Astrocyte of the spinal cord (primary cell): ENCODE measurements around the gene PRLHR.

Experiments used
- DNase-seq: peaks from one replicate; pipeline ENCODE4 v3.0.0; 2011; ENCODE audit warnings: low read depth, low spot score
- H3K4me3 ChIP-seq: 2 replicates; pipeline ENCODE4 v1.5.1; 2011; ENCODE audit warnings: low read depth, mild to moderate bottlenecking, low read length, moderate library complexity
- in situ Hi-C: cut with HindIII; loops from 2 replicates; pipeline ENCODE4 v1.10.0; 2017; ENCODE audit warnings: low sequenced_read_pairs
- TF ChIP-seq, protein P1 (sequence below): IDR thresholded peaks from 2 replicates; pipeline ENCODE4 v1.5.1; 2012; ENCODE audit warnings: low read depth, mild to moderate bottlenecking, low read length, inconsistent platforms

PRLHR gene

DNA sequence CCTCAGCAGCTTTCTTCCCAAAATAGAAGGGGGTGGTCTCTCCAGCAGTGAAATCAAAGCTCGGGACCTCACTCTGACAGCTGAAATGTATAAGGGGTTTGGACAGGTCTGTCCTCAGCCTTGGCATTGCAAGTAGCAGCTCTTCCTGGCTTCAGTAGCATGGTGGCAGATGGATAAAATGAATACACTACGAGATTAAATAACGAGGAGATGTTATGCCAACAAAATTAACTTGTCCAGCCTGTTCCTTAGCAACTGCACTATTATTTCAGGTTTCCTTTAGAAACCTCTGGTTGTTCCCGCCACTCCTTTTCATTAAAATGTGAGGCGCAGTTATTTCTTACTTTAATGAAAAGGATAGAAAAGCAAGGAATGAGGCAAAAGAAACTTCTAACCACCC lies 24.9 kb downstream of the PRLHR start:
- in situ Hi-C loops: no loop called here
- DNase-seq: no peak
- H3K4me3 ChIP-seq: no peak overlapping the region
- TF ChIP-seq, protein P1, sequence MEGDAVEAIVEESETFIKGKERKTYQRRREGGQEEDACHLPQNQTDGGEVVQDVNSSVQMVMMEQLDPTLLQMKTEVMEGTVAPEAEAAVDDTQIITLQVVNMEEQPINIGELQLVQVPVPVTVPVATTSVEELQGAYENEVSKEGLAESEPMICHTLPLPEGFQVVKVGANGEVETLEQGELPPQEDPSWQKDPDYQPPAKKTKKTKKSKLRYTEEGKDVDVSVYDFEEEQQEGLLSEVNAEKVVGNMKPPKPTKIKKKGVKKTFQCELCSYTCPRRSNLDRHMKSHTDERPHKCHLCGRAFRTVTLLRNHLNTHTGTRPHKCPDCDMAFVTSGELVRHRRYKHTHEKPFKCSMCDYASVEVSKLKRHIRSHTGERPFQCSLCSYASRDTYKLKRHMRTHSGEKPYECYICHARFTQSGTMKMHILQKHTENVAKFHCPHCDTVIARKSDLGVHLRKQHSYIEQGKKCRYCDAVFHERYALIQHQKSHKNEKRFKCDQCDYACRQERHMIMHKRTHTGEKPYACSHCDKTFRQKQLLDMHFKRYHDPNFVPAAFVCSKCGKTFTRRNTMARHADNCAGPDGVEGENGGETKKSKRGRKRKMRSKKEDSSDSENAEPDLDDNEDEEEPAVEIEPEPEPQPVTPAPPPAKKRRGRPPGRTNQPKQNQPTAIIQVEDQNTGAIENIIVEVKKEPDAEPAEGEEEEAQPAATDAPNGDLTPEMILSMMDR: no peak

DNA sequence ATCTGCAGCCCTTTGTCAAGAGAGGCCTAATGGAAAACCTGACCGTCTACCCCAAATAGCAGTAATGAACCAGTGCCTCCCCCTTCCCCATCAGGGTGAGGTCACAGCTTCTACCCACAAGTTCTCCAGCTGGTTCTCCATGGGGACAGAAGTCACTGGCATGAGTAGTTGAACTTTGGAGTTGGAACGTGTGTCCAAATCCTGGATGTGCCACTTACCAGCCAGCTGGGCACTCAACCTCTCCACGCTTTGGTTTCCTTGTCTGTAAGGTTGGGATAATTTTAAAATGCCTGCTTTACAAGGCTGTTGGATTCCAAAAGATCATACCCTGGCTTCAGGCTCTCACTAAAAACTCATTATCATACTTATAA lies 25.6 kb downstream of the PRLHR start:
- H3K4me3 ChIP-seq: no peak overlapping the region
- no peak for DNase-seq
- in situ Hi-C loops: no loop called here
- TF ChIP-seq, protein P1: no peak

DNA sequence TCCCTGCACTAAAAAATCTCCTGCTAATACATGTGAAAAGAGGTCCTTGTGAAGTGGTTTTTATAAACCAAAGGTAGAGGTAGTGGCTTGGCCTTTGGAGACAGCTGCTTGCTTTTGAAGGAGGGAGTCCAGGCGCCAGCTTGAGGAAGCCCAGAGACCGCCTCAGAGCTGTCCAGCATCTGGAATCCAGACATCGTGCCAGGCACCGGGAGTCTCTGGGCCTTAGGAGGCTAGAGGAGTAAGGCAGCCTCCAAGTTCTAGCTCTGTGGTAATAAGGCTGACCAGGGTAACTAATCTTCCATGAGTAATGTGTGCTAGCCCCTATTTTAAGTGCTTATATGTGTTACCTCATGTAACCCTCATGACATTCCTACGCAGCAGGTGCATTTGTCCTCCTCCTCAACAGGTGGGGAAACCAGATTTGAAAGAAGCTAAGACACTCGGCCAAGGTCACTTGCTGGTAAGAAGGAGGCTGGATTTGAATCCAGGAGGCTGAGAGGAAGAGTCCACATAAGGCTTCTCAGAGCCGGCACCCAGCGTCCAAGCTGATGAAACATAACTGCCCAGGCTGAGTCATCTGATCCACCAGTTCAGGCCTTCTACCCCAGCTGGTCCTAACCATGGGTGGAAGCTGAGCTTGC lies 26.1 kb downstream of the PRLHR start:
- TF ChIP-seq, protein P1: no peak
- in situ Hi-C loops: no loop called here
- DNase-seq: peak; percentile 18
- H3K4me3 ChIP-seq: no peak overlapping the region

DNA sequence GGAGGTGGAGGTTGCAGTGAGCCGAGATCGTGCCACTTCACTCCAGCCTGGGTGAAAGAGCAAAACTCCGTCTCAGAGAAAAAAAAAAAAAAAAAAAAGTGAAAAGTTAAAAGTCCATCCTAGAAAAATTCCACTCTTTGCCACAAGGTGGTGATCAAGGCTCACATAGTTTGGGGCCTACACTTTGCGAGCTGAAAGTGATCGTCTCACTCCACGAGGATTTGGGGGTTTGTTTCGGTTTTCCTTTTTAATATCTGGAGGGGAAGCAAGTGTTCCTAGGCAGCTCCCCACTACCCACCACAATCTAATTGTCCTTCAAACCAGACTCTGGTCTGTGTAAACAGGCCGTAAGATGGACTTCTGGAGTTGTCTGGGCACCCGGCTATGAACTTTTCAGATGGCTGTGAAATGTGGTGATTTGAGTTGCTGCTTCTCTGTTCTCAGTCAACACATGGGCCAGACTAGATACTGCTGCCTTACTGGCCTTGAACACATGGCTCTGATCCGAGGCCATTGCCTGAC lies 27.1 kb downstream of the PRLHR start:
- TF ChIP-seq, protein P1: peak; percentile 71
- peak; percentile 60 for DNase-seq
- H3K4me3 ChIP-seq: no peak overlapping the region
- in situ Hi-C loops: no loop called here

DNA sequence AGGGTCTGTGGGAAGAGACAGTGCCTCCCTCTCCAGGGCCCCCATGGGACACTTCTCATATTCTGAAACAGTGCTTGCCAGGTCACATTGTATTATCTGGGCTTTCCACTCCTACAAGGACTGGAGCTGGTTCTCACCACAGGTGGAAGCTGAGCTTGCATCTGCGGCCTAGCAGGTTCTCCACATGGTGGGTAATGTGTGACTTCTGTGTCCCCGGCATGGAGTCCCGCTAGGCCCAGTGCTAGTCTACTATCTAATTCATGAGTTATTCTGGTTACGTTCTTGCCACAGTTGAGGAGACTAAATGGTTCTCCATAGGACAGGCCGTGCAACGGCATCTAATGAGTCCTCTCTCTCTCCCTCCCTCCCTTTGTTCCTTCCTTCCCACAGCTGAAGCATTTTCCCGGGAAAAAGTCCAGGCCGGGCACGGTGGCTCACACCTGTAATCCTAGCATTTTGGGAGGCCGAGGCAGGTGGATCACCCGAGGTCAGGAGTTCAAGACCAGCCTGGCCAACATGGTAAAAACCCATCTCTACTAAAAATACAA lies 27.7 kb downstream of the PRLHR start:
- in situ Hi-C loops: no loop called here

DNA sequence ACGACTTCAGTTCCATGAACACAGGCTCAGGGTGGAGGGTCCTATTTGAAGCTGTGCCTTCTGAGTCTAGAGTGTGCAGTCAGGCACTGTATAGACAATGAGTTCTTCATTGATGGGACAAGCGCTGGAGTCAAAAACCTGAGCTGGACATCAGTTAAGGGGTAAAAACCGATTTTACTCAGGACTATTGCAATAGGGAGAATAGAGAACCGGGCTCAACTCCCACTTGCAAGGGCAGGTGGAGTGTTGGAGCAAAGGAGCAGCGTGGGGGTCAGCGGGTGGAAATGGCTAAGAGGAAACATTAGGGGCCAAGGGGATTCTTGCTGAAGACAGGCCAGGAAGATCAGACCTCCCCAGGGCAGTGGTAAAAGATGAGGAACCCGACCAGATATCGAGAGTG lies 28.5 kb downstream of the PRLHR start:
- TF ChIP-seq, protein P1: no peak
- H3K4me3 ChIP-seq: no peak overlapping the region
- DNase-seq: no peak
- in situ Hi-C loops: no loop called here

More for the DNA sequence above, 27.7 kb downstream of the PRLHR start:
- DNase-seq: no peak
- H3K4me3 ChIP-seq: no peak overlapping the region
- TF ChIP-seq, protein P1: no peak
